Prostate gland (tissue), 2 donors: ENCODE results near the gene HERPUD1. TPM values are rescaled to one million over a fixed set of nuclear protein-coding genes. Genes with fewer than 3 reads are reported as not detected.

Experiments
- DNase-seq: peaks from one replicate; pipeline ENCODE4 v3.0.0-alpha.2; 2019; ENCODE audit warnings: low spot score
- H3K27ac ChIP-seq, 2 donors: fragments of 200-600 bp; sonication (generic); 2 replicates each; pipeline ENCODE4 v1.5.1; 2017 to 2019
- H3K27me3 ChIP-seq: fragments of 200-600 bp; sonication (generic); replicated peaks from 2 replicates; pipeline ENCODE4 v1.5.1; 2019; ENCODE audit not compliant: insufficient read depth
- H3K36me3 ChIP-seq, 2 donors: fragments of 200-600 bp; sonication (generic); 1 replicate in 1 of 2; 2 replicates in 1 of 2; pipeline versions ENCODE4 v1.5.1 to v1.8.1; 2017 to 2019
- H3K4me1 ChIP-seq: fragments of 200-600 bp; sonication (generic); replicated peaks from 2 replicates; pipeline ENCODE4 v1.5.1; 2019
- H3K4me3 ChIP-seq, 2 donors: fragments of 200-600 bp; sonication (generic); 2 replicates each; pipeline ENCODE4 v1.5.1; 2017 to 2019
- H3K9me3 ChIP-seq: fragments of 200-600 bp; sonication (generic); 2 replicates; pipeline ENCODE4 v1.5.1; 2017
- CTCF ChIP-seq, 4 experiments: fragments of 200-600 bp in 2 of 4; fragments of 450-650 bp in 2 of 4; sonication (generic) in 2 of 4; IDR thresholded peaks; 1 replicate in 3 of 4; 2 replicates in 1 of 4; pipeline ENCODE4 v1.5.1; 2016 to 2019; ENCODE audit warnings: antibody characterized with exemption in 4 of 4, mild to moderate bottlenecking in 2 of 4, moderate library complexity in 2 of 4
- POLR2A ChIP-seq: fragments of 450-650 bp; IDR thresholded peaks from one replicate; pipeline ENCODE4 v1.6.1; 2016; ENCODE audit warnings: antibody characterized with exemption, mild to moderate bottlenecking
- POLR2AphosphoS5 ChIP-seq: sonication (generic); formaldehyde crosslinking; IDR thresholded peaks from one replicate; pipeline ENCODE4 v1.6.1; 2017; ENCODE audit warnings: antibody characterized with exemption
- WGBS: methylation state at CpG from one replicate; pipeline ENCODE4 v1.1.5; 2018; 5-methylcytosine and 5-hydroxymethylcytosine counted together
- intact Hi-C: fragments of 100-400 bp; cut with DNase I; formaldehyde crosslinking; loops from one replicate; pipeline ENCODE4 v1.14.2; 2022
- total RNA-seq, 2 donors: library from RNA; depleted of rRNA; stranded (reverse); fragments of >200 nt; gene quantifications; one replicate each; pipeline ENCODE4 v1.1.0, GENCODE V29; 2016

HERPUD1 gene
- total RNA-seq, 2 donors from 2014 or later: 365 to 952 TPM

- DNase-seq: no peak
- Histone ChIP-seq H3K4me1 (peaks cover 3% of the 10 kb centered on the region), H3K27ac (no peak overlapping the region), H3K9me3 (no peaks in the 10 kb centered on the region), H3K36me3 (no peaks in the 10 kb centered on the region), H3K27me3 (no peaks in the 10 kb centered on the region), H3K4me3 (no peak overlapping the region)
- intact Hi-C loops: no loop called here
- WGBS: 95% methylated on average over 12 of the region's 12 CpGs
- TF ChIP-seq POLR2AphosphoS5 (no peak), CTCF (IDR thresholded peaks at IDR 0.05) (no peak), POLR2A (no peak)
Observed at GRCh38 chr16:56886296-56886695, 45.6 kb upstream of the HERPUD1 start.

GRCh38 chr16:56886826-56887225 lies 45.1 kb upstream of the HERPUD1 start:
- Histone ChIP-seq H3K27ac (no peak overlapping the region), H3K4me3 (no peak overlapping the region), H3K36me3 (no peaks in the 10 kb centered on the region), H3K4me1 (peaks cover 3% of the 10 kb centered on the region), H3K27me3 (no peaks in the 10 kb centered on the region), H3K9me3 (no peaks in the 10 kb centered on the region)
- intact Hi-C loops: no loop called here
- 86% methylated on average over 9 of the region's 9 CpGs for WGBS
- no peak for TF ChIP-seq POLR2AphosphoS5
- no peak for TF ChIP-seq POLR2A
- TF ChIP-seq CTCF (IDR thresholded peaks at IDR 0.05): no peak
- no peak for DNase-seq

- H3K4me3 ChIP-seq: no peak overlapping the region
- intact Hi-C loops: no loop called here
- no peaks in the 10 kb centered on the region for H3K36me3 ChIP-seq
- peaks cover 3% of the 10 kb centered on the region for H3K4me1 ChIP-seq
- no peaks in the 10 kb centered on the region for H3K9me3 ChIP-seq
- WGBS: 97% methylated on average over 7 of the region's 7 CpGs
- DNase-seq: no peak
- H3K27ac ChIP-seq: no peak overlapping the region
- H3K27me3 ChIP-seq: no peaks in the 10 kb centered on the region
- no peak for TF ChIP-seq POLR2AphosphoS5
- TF ChIP-seq POLR2A: no peak
- TF ChIP-seq CTCF (IDR thresholded peaks at IDR 0.05): no peak
Observed at GRCh38 chr16:56888806-56889205, 43.1 kb upstream of the HERPUD1 start.

GRCh38 chr16:56889206-56889605 lies 42.7 kb upstream of the HERPUD1 start:
- intact Hi-C loops: no loop called here
- Histone ChIP-seq H3K27ac (no peak overlapping the region), H3K27me3 (no peaks in the 10 kb centered on the region), H3K4me1 (peaks cover 3% of the 10 kb centered on the region), H3K4me3 (no peak overlapping the region), H3K36me3 (no peaks in the 10 kb centered on the region), H3K9me3 (no peaks in the 10 kb centered on the region)
- TF ChIP-seq POLR2AphosphoS5: no peak
- TF ChIP-seq POLR2A: no peak
- TF ChIP-seq CTCF (IDR thresholded peaks at IDR 0.05): no peak
- DNase-seq: peak; percentile 47
- 81% methylated on average over 5 of the region's 5 CpGs for WGBS

GRCh38 chr16:56891685-56892084 lies 40.3 kb upstream of the HERPUD1 start:
- Histone ChIP-seq H3K36me3 (no peaks in the 10 kb centered on the region), H3K9me3 (no peaks in the 10 kb centered on the region)
- 79% methylated on average over 11 of the region's 11 CpGs for WGBS

More at GRCh38 chr16:56891685-56892084, 40.3 kb upstream of the HERPUD1 start:
- no peak for DNase-seq
- no peak for TF ChIP-seq CTCF (IDR thresholded peaks at IDR 0.05)
- TF ChIP-seq POLR2A: no peak
- TF ChIP-seq POLR2AphosphoS5: no peak
- intact Hi-C loops: no loop called here
- Histone ChIP-seq H3K4me1 (peaks cover 3% of the 10 kb centered on the region), H3K27me3 (no peaks in the 10 kb centered on the region), H3K27ac (no peak overlapping the region), H3K4me3 (no peak overlapping the region)
